Sigmoid colon (tissue), 7 donors: ENCODE data around the gene NAT9. TPM values are rescaled to one million over a fixed set of nuclear protein-coding genes. Genes with fewer than 3 reads are reported as not detected.

Experiments
- DNase-seq: peaks from one replicate; pipeline ENCODE4 v3.0.0-alpha.2; 2019
- H3K27ac ChIP-seq, 4 donors: fragments of 200-600 bp; sonication (generic); one replicate each; pipeline ENCODE4 v1.5.1; 2016 to 2019; ENCODE audit warnings: mild to moderate bottlenecking in 1 of 4
- H3K27me3 ChIP-seq, 3 donors: fragments of 200-600 bp; sonication (generic); one replicate each; pipeline ENCODE4 v1.5.1; 2019; ENCODE audit warnings: mild to moderate bottlenecking in 1 of 3
- H3K36me3 ChIP-seq, 4 donors: fragments of 200-600 bp; sonication (generic); one replicate each; pipeline ENCODE4 v1.5.1; 2016 to 2019
- H3K4me1 ChIP-seq, 4 donors: fragments of 200-600 bp; sonication (generic); one replicate each; pipeline ENCODE4 v1.5.1; 2017 to 2019
- H3K4me3 ChIP-seq, 4 donors: fragments of 200-600 bp; sonication (generic); one replicate each; pipeline ENCODE4 v1.5.1; 2017 to 2019; ENCODE audit warnings: mild to moderate bottlenecking in 2 of 4, moderate library complexity in 1 of 4
- H3K9me3 ChIP-seq, 4 donors: fragments of 200-600 bp in 3 of 4; sonication (generic) in 3 of 4; one replicate each; pipeline versions ENCODE4 v1.5.1 to v1.6.1; 2013 to 2019
- CTCF ChIP-seq, 4 experiments: fragments of 450-650 bp in 3 of 4; fragments of 200-600 bp in 1 of 4; IDR thresholded peaks; one replicate each; pipeline ENCODE4 v1.5.1; 2016 to 2019; ENCODE audit warnings: antibody characterized with exemption in 4 of 4, mild to moderate bottlenecking in 3 of 4, moderate library complexity in 2 of 4
- EP300 ChIP-seq, 4 donors: sonication (generic); formaldehyde crosslinking; IDR thresholded peaks; one replicate each; pipeline ENCODE4 v1.6.1; 2017; ENCODE audit warnings: antibody characterized with exemption in 4 of 4
- POLR2A ChIP-seq, 2 donors: fragments of 450-650 bp; IDR thresholded peaks; one replicate each; pipeline ENCODE4 v1.6.1; 2016; ENCODE audit warnings: antibody characterized with exemption in 2 of 2, mild to moderate bottlenecking in 2 of 2, moderate library complexity in 2 of 2
- POLR2AphosphoS5 ChIP-seq, 4 donors: sonication (generic); formaldehyde crosslinking; IDR thresholded peaks; one replicate each; pipeline ENCODE4 v1.6.1; 2017; ENCODE audit warnings: antibody characterized with exemption in 4 of 4
- WGBS, 2 donors: extraction: QIAGEN DNeasy Blood & Tissue Kit; methylation state at CpG; one replicate each; pipeline ENCODE4 v1.1.7; 2013; 5-methylcytosine and 5-hydroxymethylcytosine counted together
- intact Hi-C: fragments of 100-400 bp; cut with DNase I; formaldehyde crosslinking; loops from one replicate; pipeline ENCODE4 v1.15.1; 2023
- polyA plus RNA-seq, 3 donors: library from polyadenylated mRNA; stranded (reverse); fragments of 200-250 nt; gene quantifications; one replicate each; pipeline ENCODE4 v1.2.3, GENCODE V29; 2013
- total RNA-seq, 4 donors: library from RNA; depleted of rRNA; stranded (reverse); fragments of >200 nt; gene quantifications; one replicate each; pipeline ENCODE4 v1.1.0, GENCODE V29; 2016
- donor health status: healthy with polysubstance abuse.
- donor health status: Bipolar disorder and iron deficiency.
- donor health status: healthy.

The NAT9 gene
- total and polyA plus RNA-seq, 7 donors, result 11.3 to 36.4 (median 16.1) TPM

DNA sequence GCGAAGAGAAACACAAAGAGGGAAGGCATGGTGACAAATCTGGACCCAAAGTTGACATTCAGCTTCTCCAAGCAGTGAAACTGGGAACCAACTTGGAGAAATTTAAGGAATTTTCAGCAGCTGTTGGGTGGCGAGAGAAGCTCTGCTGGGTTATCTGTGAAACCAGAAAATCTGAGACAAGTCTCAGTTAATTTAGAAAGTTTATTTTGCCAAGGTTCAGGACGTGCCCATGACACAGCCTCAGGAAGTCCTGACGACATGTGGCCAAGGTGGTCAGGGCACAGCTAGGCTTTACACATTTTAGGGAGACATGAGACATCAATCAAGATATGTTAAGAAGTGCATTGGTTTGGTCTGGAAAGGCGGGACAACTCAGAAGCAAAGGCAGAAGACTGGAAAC lies 52.3 kb downstream of the NAT9 start:
- TF ChIP-seq POLR2AphosphoS5 (IDR thresholded peaks at IDR 0.05) (no peak), POLR2A (IDR thresholded peaks at IDR 0.05) (no peak), CTCF (IDR thresholded peaks at IDR 0.05) (no peak), EP300 (IDR thresholded peaks at IDR 0.05) (no peak)
- WGBS, 2 donors, result 73 to 86% methylated on average over 5 of the region's 5 CpGs
- H3K36me3 ChIP-seq, result no peaks in the 10 kb centered on the region
- no peak overlapping the region for H3K4me3 ChIP-seq
- no peaks in the 10 kb centered on the region for H3K9me3 ChIP-seq
- no peaks in the 10 kb centered on the region for H3K27me3 ChIP-seq
- intact Hi-C loops, result no loop called here
- no peaks in the 10 kb centered on the region for H3K4me1 ChIP-seq
- DNase-seq, result no peak
- no peak overlapping the region for H3K27ac ChIP-seq

GRCh38 chr17:74722782-74723181 lies 53.4 kb downstream of the NAT9 start:
- 75 to 84% methylated on average over 4 of the region's 4 CpGs for WGBS, 2 donors
- intact Hi-C loops, result no loop called here
- Histone ChIP-seq H3K4me1 (no peaks in the 10 kb centered on the region), H3K36me3 (no peaks in the 10 kb centered on the region), H3K27me3 (no peaks in the 10 kb centered on the region), H3K27ac (no peak overlapping the region), H3K4me3 (no peak overlapping the region), H3K9me3 (no peaks in the 10 kb centered on the region)
- DNase-seq, result no peak
- TF ChIP-seq POLR2AphosphoS5 (IDR thresholded peaks at IDR 0.05), result no peak
- TF ChIP-seq EP300 (IDR thresholded peaks at IDR 0.05), result no peak
- TF ChIP-seq CTCF (IDR thresholded peaks at IDR 0.05), result no peak

Other genes with a start within 250 kb of the NAT9 start
- 1 to 10 TPM in 1 of 4 donors, under 1 TPM in 2, not detected in 1; 0.33 to 1.1 (median 0.55) TPM for gene CD300LB, start 244.9 kb downstream of the NAT9 start, total RNA-seq
- gene CD300LB, start 244.9 kb downstream of the NAT9 start, polyA plus RNA-seq, result under 1 TPM; 0.38 to 0.60 (median 0.46) TPM
- 1 to 10 TPM in 1 of 4 donors, under 1 TPM in 2, not detected in 1; 0.36 to 3.3 (median 0.83) TPM for gene CD300C, start 230.2 kb downstream of the NAT9 start, total RNA-seq
- 1 to 10 TPM in 2 of 3 donors, not detected in 1; 1.1 to 1.2 TPM for gene CD300C, start 230.2 kb downstream of the NAT9 start, polyA plus RNA-seq
- not detected for gene CD300H, start 208.8 kb downstream of the NAT9 start, total RNA-seq
- under 1 TPM in 1 of 3 donors, not detected in 2; 0.20 TPM for gene CD300H, start 208.8 kb downstream of the NAT9 start, polyA plus RNA-seq
- gene CD300LD, start 184.1 kb downstream of the NAT9 start, total RNA-seq, result not detected
- not detected for gene CD300LD, start 184.1 kb downstream of the NAT9 start, polyA plus RNA-seq
- 1 to 10 TPM in 1 of 4 donors, under 1 TPM in 3; 0.28 to 2.4 (median 0.69) TPM for gene CD300E, start 152.6 kb downstream of the NAT9 start, total RNA-seq
- gene CD300E, start 152.6 kb downstream of the NAT9 start, polyA plus RNA-seq, result under 1 TPM in 2 of 3 donors, not detected in 1; under 0.01 to 0.92 TPM
- gene CD300LF, start 63.4 kb downstream of the NAT9 start, total RNA-seq, result under 1 TPM in 1 of 4 donors, not detected in 3; 0.27 TPM
- gene CD300LF, start 63.4 kb downstream of the NAT9 start, polyA plus RNA-seq, result 1 to 10 TPM; 1.8 to 8.3 (median 4.8) TPM
- gene RAB37, start 39.1 kb downstream of the NAT9 start, total RNA-seq, result 1 to 10 TPM in 3 of 4 donors, under 1 TPM in 1; 0.54 to 4.1 (median 1.4) TPM
- 10 to 100 TPM; 15.2 to 28.8 (median 16.9) TPM for gene RAB37, start 39.1 kb downstream of the NAT9 start, polyA plus RNA-seq
- 10 to 100 TPM in 1 of 4 donors, 1 to 10 TPM in 3; 6.6 to 12.5 (median 7.3) TPM for gene NHERF1, start 27.7 kb downstream of the NAT9 start, total RNA-seq
- 100 to 1,000 TPM; 122 to 420 (median 194) TPM for gene NHERF1, start 27.7 kb downstream of the NAT9 start, polyA plus RNA-seq
- under 1 TPM in 1 of 4 donors, not detected in 3; 0.49 TPM for gene GRIN2C, start 83.5 kb upstream of the NAT9 start, total RNA-seq
- under 1 TPM in 1 of 3 donors, not detected in 2; 0.22 TPM for gene GRIN2C, start 83.5 kb upstream of the NAT9 start, polyA plus RNA-seq
- gene FDXR, start 96.6 kb upstream of the NAT9 start, total RNA-seq, result 1 to 10 TPM; 3.0 to 8.6 (median 7.1) TPM
- 10 to 100 TPM; 10.8 to 26.9 (median 14.6) TPM for gene FDXR, start 96.6 kb upstream of the NAT9 start, polyA plus RNA-seq
- gene FADS6, start 117.3 kb upstream of the NAT9 start, total RNA-seq, result not detected
- gene FADS6, start 117.3 kb upstream of the NAT9 start, polyA plus RNA-seq, result 1 to 10 TPM in 2 of 3 donors, under 1 TPM in 1; 0.06 to 1.8 (median 1.6) TPM
- not detected for gene USH1G, start 146.9 kb upstream of the NAT9 start, total RNA-seq
- gene USH1G, start 146.9 kb upstream of the NAT9 start, polyA plus RNA-seq, result under 1 TPM in 1 of 3 donors, not detected in 2; 0.09 TPM
- under 1 TPM in 2 of 4 donors, not detected in 2; 0.36 to 0.55 TPM for gene OTOP2, start 147.9 kb upstream of the NAT9 start, total RNA-seq
- gene OTOP2, start 147.9 kb upstream of the NAT9 start, polyA plus RNA-seq, result 10 to 100 TPM in 1 of 3 donors, 1 to 10 TPM in 2; 4.8 to 21.0 (median 9.5) TPM
- not detected for gene OTOP3, start 159.6 kb upstream of the NAT9 start, total RNA-seq
- gene OTOP3, start 159.6 kb upstream of the NAT9 start, polyA plus RNA-seq, result 1 to 10 TPM in 1 of 3 donors, under 1 TPM in 2; 0.28 to 1.8 (median 0.60) TPM
- gene HID1, start 196.4 kb upstream of the NAT9 start, total RNA-seq, result 10 to 100 TPM in 1 of 4 donors, 1 to 10 TPM in 3; 7.1 to 21.6 (median 8.3) TPM
- gene HID1, start 196.4 kb upstream of the NAT9 start, polyA plus RNA-seq, result 10 to 100 TPM; 23.4 to 34.8 (median 33.8) TPM
- gene CDR2L, start 211.3 kb upstream of the NAT9 start, total RNA-seq, result 10 to 100 TPM in 3 of 4 donors, 1 to 10 TPM in 1; 9.3 to 16.9 (median 10.3) TPM
- 1 to 10 TPM; 2.4 to 3.7 (median 3.0) TPM for gene CDR2L, start 211.3 kb upstream of the NAT9 start, polyA plus RNA-seq
- gene MRPL58, start 236.3 kb upstream of the NAT9 start, total RNA-seq, result 100 to 1,000 TPM in 1 of 4 donors, 10 to 100 TPM in 3; 46.3 to 104 (median 62.5) TPM
- gene MRPL58, start 236.3 kb upstream of the NAT9 start, polyA plus RNA-seq, result 10 to 100 TPM; 36.6 to 56.9 (median 53.0) TPM